Heart left ventricle (tissue), 16 donors: ENCODE data around the gene PFKFB2. TPM values are rescaled to one million over a fixed set of nuclear protein-coding genes. Genes with fewer than 3 reads are reported as not detected.

ENCODE experiments used
- ATAC-seq, 4 donors: fragments of 200-7000 bp; cut with Tn5 transposase; one replicate each; pipeline ENCODE4 v1.9.1; 2020 to 2022; ENCODE audit warnings: moderate library complexity in 4 of 4, mild to moderate bottlenecking in 3 of 4, moderate number of reproducible peaks in 1 of 4
- DNase-seq, 5 donors: peaks; one replicate each; pipeline ENCODE4 v3.0.0-alpha.2; 2020
- H3K27ac ChIP-seq, 12 donors: fragments of 200-600 bp; sonication (generic) in 4 of 12; one replicate each; pipeline versions ENCODE4 v1.5.0 to v1.8.0; 2016 to 2022; ENCODE audit warnings: mild to moderate bottlenecking in 2 of 12
- H3K27me3 ChIP-seq, 9 donors: fragments of 200-600 bp; sonication (generic) in 2 of 9; one replicate each; pipeline versions ENCODE4 v1.5.1 to v1.8.0; 2016 to 2022; ENCODE audit warnings: mild to moderate bottlenecking in 3 of 9
- H3K36me3 ChIP-seq, 9 donors: fragments of 200-600 bp; sonication (generic) in 2 of 9; one replicate each; pipeline versions ENCODE4 v1.5.0 to v1.8.0; 2018 to 2022; ENCODE audit warnings: mild to moderate bottlenecking in 2 of 9
- H3K4me1 ChIP-seq, 12 donors: fragments of 200-600 bp; sonication (generic) in 4 of 12; one replicate each; pipeline versions ENCODE4 v1.5.0 to v1.8.0; 2016 to 2022; ENCODE audit warnings: mild to moderate bottlenecking in 3 of 12
- H3K4me3 ChIP-seq, 12 donors: fragments of 200-600 bp; sonication (generic) in 4 of 12; one replicate each; pipeline versions ENCODE4 v1.5.0 to v1.8.0; 2017 to 2022; ENCODE audit warnings: mild to moderate bottlenecking in 9 of 12, moderate library complexity in 4 of 12
- H3K9me3 ChIP-seq, 12 donors: fragments of 200-600 bp; sonication (generic) in 4 of 12; one replicate each; pipeline versions ENCODE4 v1.5.0 to v1.8.0; 2016 to 2022; ENCODE audit warnings: mild to moderate bottlenecking in 1 of 12
- POLR2A ChIP-seq, 2 donors: fragments of 450-650 bp; IDR thresholded peaks; one replicate each; pipeline ENCODE4 v1.6.1; 2017; ENCODE audit warnings: antibody characterized with exemption in 2 of 2, mild to moderate bottlenecking in 2 of 2, moderate library complexity in 2 of 2
- WGBS, 4 donors: extraction: QIAGEN DNeasy Blood & Tissue Kit in 2 of 4; methylation state at CpG; one replicate each; pipeline versions ENCODE4 v1.1.5 to v1.1.7; 2013 to 2018; 5-methylcytosine and 5-hydroxymethylcytosine counted together
- intact Hi-C, 10 donors: fragments of 100-400 bp; cut with DNase I; formaldehyde crosslinking; loops; one replicate each; pipeline versions ENCODE4 v1.11.1 to v1.14.2; 2022
- long read RNA-seq, 3 donors: library from polyadenylated mRNA; unstranded; transcript quantifications; one replicate each; pipeline ENCODE4 v2.0.0, GENCODE V29; 2020 to 2021
- polyA plus RNA-seq, 2 donors: library from polyadenylated mRNA; stranded (reverse); fragments of 200-250 nt; gene quantifications; one replicate each; pipeline ENCODE4 v1.2.3, GENCODE V29; 2013
- total RNA-seq, 9 donors: library from RNA; depleted of rRNA in 2 of 9; stranded (reverse); fragments of >200 nt in 2 of 9; fragmentation: NEBNext Ultra II Directional in 3 of 9; extraction: Animal tissue kit (Norgen Biotek cat#: 25700) in 3 of 9; gene quantifications; one replicate each; pipeline versions ENCODE4 v1.1.0 to v1.2.4, GENCODE V29; 2016 to 2023
- TF ChIP-seq, protein P1 (sequence below), 12 donors: fragments of 200-600 bp; sonication (generic) in 4 of 12; IDR thresholded peaks; one replicate each; pipeline versions ENCODE4 v1.5.0 to v1.8.0; 2018 to 2022; ENCODE audit warnings: antibody characterized with exemption in 12 of 12, mild to moderate bottlenecking in 5 of 12
- donor health status: ischemic (EF 13 %, LVEDD 7.1; RV severe dilation, severe dysfunction).
- donor health status: healthy with polysubstance abuse.
- donor health status: DM: no; HTN: yes; CAD: no.
- donor health status: DM: no; HTN: no; CAD: no.
- donor health status: ischemic (EF 25% LVEDD 6.9; RV normal size, moderate dysfunction).
- donor health status: ischemic (EF 25% LVEDD 5.7; RV mildly dilated, moderate dysfunction).
- donor health status: healthy.
- donor health status: DM: yes; HTN: yes; CAD: no.
- donor health status: ischemic (EF 35%, LVEDD 5.7; RV mildly dilated, moderate dysfunction).
- donor health status: nonischemic (EF 11% LVEDD 7.7; RV severe dilation, severe dysfunction).
- donor health status: DM: yes; HTN: yes; CAD: no.
- donor health status: PGD.
- donor health status: ischemic (EF 29% LVEDD 5.4; RV normal size, mild dysfunction).
- donor health status: nonischemic (EF 23%, LVEDD 6.1; RV moderate dilation, normal function).

The PFKFB2 gene
- 100 to 1,000 TPM in 3 of 9 donors, 10 to 100 TPM in 6; 34.2 to 130 (median 64.0) TPM for total RNA-seq
- polyA plus RNA-seq, result 10 to 100 TPM; 16.0 to 45.7 TPM
- long read RNA-seq, donor 1, full-length matches to known transcripts, result 15 of 64 reads
- long read RNA-seq, donor 1, partial matches to known transcripts, result 10 of 64 reads
- long read RNA-seq, donor 1, other reads (novel, unspliced or antisense), result 39 of 64 reads
- long read RNA-seq, donor 2, full-length matches to known transcripts, result 34 of 156 reads
- long read RNA-seq, donor 2, partial matches to known transcripts, result 24 of 156 reads
- long read RNA-seq, donor 2, other reads (novel, unspliced or antisense), result 98 of 156 reads
- long read RNA-seq, donor 3, full-length matches to known transcripts, result 31 of 75 reads
- long read RNA-seq, donor 3, partial matches to known transcripts, result 11 of 75 reads
- long read RNA-seq, donor 3, other reads (novel, unspliced or antisense), result 33 of 75 reads

DNA sequence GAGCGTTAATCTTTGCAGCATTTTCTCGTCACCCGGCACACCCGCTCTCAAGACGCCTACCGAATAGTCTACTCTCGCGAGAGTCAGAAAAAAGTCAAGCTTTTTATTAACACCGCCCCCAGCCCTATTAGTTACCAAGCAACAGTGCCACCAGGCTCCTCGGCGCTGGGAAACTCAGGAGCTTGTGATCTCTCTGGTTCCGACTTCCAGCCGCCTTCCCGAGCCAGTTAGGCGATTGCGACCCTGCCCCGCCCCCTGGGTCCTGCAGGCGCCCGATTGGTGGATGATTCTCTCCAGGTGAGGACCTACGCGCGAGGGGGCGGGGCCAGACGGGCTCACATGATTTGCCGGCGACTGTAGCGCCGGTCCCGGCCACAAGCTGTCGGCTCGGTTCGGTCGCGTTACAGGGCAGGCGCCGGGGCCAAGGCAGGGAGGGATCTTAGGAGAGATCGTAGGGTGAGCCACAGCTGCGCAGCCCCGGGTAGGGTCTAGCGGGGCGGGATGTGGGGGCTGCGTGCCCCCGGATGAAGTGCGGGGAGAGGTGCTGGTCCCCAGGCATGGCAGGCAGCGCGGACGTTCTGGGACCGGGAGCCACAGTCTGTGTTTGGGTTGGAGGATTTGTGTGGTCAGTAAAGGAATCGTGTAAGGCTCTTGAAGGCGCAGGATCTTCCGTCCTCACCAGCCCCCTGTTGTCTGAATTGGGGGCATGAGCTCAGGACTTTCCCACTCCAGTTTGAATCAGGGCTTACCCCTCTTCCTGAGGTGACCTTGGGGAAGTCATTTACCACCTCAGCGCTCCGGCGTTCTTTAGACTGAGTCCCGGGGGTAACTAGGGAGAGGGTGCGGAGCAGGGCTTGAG is at the start of gene PFKFB2:
TSS of gene PFKFB2 (plus strand) at position 365 of the 859 bp plus-strand sequence. CDS start 1,443 bp downstream, outside the sequence.
- TF ChIP-seq POLR2A (IDR thresholded peaks at IDR 0.05), result peak; percentile 83 to 95
- TF ChIP-seq, protein P1, sequence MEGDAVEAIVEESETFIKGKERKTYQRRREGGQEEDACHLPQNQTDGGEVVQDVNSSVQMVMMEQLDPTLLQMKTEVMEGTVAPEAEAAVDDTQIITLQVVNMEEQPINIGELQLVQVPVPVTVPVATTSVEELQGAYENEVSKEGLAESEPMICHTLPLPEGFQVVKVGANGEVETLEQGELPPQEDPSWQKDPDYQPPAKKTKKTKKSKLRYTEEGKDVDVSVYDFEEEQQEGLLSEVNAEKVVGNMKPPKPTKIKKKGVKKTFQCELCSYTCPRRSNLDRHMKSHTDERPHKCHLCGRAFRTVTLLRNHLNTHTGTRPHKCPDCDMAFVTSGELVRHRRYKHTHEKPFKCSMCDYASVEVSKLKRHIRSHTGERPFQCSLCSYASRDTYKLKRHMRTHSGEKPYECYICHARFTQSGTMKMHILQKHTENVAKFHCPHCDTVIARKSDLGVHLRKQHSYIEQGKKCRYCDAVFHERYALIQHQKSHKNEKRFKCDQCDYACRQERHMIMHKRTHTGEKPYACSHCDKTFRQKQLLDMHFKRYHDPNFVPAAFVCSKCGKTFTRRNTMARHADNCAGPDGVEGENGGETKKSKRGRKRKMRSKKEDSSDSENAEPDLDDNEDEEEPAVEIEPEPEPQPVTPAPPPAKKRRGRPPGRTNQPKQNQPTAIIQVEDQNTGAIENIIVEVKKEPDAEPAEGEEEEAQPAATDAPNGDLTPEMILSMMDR (IDR thresholded peaks at IDR 0.05), result peak in 5 of 12 donors; percentile 18 to 33 (median 22)
- ATAC-seq (peak; percentile 85 to 93 (median 91)), DNase-seq (peak; percentile 96 to 98 (median 96))
- WGBS, 4 donors, result 1 to 6% (median 3%) methylated on average over 25 to 56 of the region's 56 CpGs
- Histone ChIP-seq H3K9me3 (no peaks in the 10 kb centered on the region), H3K27ac (peak within 1 kb of the TSS; percentile 68 to 97 (median 92)), H3K4me3 (peak within 1 kb of the TSS; percentile 37 to 83 (median 70)), H3K4me1 (peaks cover 0 to 80% (median 40%) of the 10 kb centered on the region in 12 donors), H3K36me3 (peaks cover 0 to 20% (median 14%) of the 10 kb centered on the region in 9 donors), H3K27me3 (no peaks in the 10 kb centered on the region)
- intact Hi-C loops, result loop anchor here in 1 of 10 donors (10.0 kb wide), 1 partner anchor 262 kb away; no protein-coding TSS in a partner anchor

DNA sequence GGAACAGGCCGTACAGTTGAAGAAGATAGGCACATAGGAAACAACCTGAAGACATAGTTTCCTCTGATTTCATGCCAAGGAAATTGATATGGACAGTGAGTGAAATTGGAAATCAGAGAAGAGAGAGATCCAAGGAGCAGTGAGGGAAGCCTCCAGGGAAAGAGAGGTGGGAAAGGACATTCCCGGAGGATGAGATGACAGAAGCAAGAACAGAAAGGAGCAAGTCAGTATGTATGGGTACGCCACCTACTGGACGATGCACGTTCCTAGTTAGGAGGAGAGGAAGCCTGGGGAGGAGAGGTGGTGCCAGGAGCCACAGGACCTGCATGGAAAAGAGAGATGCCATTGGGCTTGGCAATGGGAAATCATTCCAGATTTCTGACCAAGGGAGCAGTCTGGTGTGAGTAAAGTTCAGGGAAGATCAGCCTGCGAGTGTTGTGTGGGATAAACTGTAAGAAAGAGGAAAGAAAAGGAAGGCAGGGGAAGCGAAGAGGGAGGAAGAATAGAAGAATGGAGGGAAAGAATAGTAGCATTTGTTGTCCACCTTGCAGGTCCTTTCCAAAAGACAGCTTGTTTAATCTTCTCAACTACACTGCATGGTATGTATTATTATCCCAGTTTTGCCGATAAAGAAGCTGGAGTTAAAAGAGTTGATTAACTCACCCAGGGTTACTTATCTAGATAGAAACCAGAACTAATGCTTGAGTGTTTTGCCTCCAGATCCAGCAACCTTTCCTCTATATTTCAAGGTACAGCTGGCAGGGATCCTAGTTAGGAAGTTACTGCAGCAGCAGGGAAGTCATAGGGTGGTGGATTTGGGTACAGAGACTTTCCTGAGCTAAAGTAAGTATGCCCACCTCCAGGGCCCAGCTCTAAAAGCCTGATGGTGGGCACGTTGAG is 47.9 kb upstream of the PFKFB2 start:
- H3K27ac ChIP-seq, result no peak overlapping the region
- peak in 3 of 4 donors; percentile 70 to 84 (median 78) for ATAC-seq
- peaks cover 0 to 4% (median 0%) of the 10 kb centered on the region in 12 donors for H3K4me1 ChIP-seq
- TF ChIP-seq POLR2A (IDR thresholded peaks at IDR 0.05), result no peak
- TF ChIP-seq, protein P1 (IDR thresholded peaks at IDR 0.05), result peak; percentile 39 to 69 (median 55)
- WGBS, 4 donors, result 38 to 47% (median 42%) methylated on average over 9 of the region's 9 CpGs
- H3K9me3 ChIP-seq, result no peaks in the 10 kb centered on the region
- DNase-seq, result peak in 3 of 5 donors; percentile 32 to 45 (median 44)
- intact Hi-C loops, result no loop called here
- no peak overlapping the region for H3K4me3 ChIP-seq
- no peaks in the 10 kb centered on the region for H3K36me3 ChIP-seq
- H3K27me3 ChIP-seq, result no peaks in the 10 kb centered on the region

DNA sequence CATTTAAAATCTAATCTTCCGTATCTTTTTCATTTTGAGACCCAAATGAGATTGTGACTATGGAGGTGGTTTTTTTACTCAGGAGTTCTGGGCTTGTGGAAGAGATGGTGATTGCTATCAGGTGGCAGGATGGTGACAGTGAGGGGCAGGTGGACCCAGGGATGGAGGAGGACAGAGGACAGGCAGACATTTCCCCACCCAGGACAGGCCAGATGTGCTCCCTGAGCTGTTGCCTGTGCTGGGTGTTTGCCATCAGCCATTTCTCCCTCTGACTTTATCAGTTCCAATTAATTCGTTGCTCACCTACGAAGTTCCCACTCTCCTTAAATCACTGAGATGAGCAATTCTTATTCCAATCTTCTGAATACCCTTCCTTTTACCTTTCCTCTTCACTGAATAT is 47.0 kb upstream of the PFKFB2 start:
- DNase-seq, result no peak
- Histone ChIP-seq H3K4me3 (no peak overlapping the region), H3K36me3 (no peaks in the 10 kb centered on the region), H3K27me3 (no peaks in the 10 kb centered on the region), H3K27ac (no peak overlapping the region), H3K9me3 (no peaks in the 10 kb centered on the region), H3K4me1 (peaks cover 0 to 4% (median 0%) of the 10 kb centered on the region in 12 donors)
- 87 to 92% (median 91%) methylated on average over 3 of the region's 3 CpGs for WGBS, 4 donors
- TF ChIP-seq, protein P1 (IDR thresholded peaks at IDR 0.05), result no peak
- no peak for TF ChIP-seq POLR2A (IDR thresholded peaks at IDR 0.05)
- no peak for ATAC-seq
- intact Hi-C loops, result no loop called here
